ENCODE results near the gene RARB.

RARB gene

GRCh38 chr3:25423780-25424588 lies 4.1 kb upstream of the RARB start:
- no peak for DNase-seq (ENCODE audit: low read depth)

GRCh38 chr3:25424614-25425013 lies 3.4 kb upstream of the RARB start:
- DNase-seq (ENCODE audit: low read depth): no peak

GRCh38 chr3:25426408-25426807 lies 1.7 kb upstream of the RARB start:
- DNase-seq (ENCODE audit: low read depth): no peak

- DNase-seq (ENCODE audit: low read depth): no peak
Observed at GRCh38 chr3:25427155-25427554, 908 bp upstream of the RARB start.

GRCh38 chr3:25427563-25427941 lies 511 bp upstream of the RARB start:
- no peak for DNase-seq (ENCODE audit: low read depth)

- no peak for DNase-seq (ENCODE audit: low read depth)
Observed at GRCh38 chr3:25428789-25429335, 799 bp downstream of the RARB start.

GRCh38 chr3:25429361-25430286 lies 1.6 kb downstream of the RARB start:
- DNase-seq (ENCODE audit: low read depth): no peak

- DNase-seq (ENCODE audit: low read depth): no peak
Observed at GRCh38 chr3:25430287-25430934, 2.3 kb downstream of the RARB start.

GRCh38 chr3:25430935-25431770 lies 3.1 kb downstream of the RARB start:
- DNase-seq (ENCODE audit: low read depth): no peak

- DNase-seq (ENCODE audit: low read depth): no peak
Observed at GRCh38 chr3:25432176-25432720, 4.2 kb downstream of the RARB start.

GRCh38 chr3:25433106-25433505 lies 5.0 kb downstream of the RARB start:
- no peak for DNase-seq (ENCODE audit: low read depth)

- DNase-seq (ENCODE audit: low read depth): no peak
Observed at GRCh38 chr3:25433868-25434267, 5.8 kb downstream of the RARB start.

- no peak for DNase-seq (ENCODE audit: low read depth)
Observed at GRCh38 chr3:25437953-25438352, 9.9 kb downstream of the RARB start.

- no peak for DNase-seq (ENCODE audit: low read depth)
Observed at GRCh38 chr3:25438791-25439555, 10.9 kb downstream of the RARB start.

- no peak for DNase-seq (ENCODE audit: low read depth)
Observed at GRCh38 chr3:25441234-25441856, 13.3 kb downstream of the RARB start.

- no peak for DNase-seq (ENCODE audit: low read depth)
Observed at GRCh38 chr3:25442486-25442885, 14.4 kb downstream of the RARB start.

GRCh38 chr3:25444273-25444672 lies 16.2 kb downstream of the RARB start:
- no peak for DNase-seq (ENCODE audit: low read depth)

- no peak for DNase-seq (ENCODE audit: low read depth)
Observed at GRCh38 chr3:25445731-25446130, 17.7 kb downstream of the RARB start.

GRCh38 chr3:25447285-25447684 lies 19.2 kb downstream of the RARB start:
- DNase-seq (ENCODE audit: low read depth): no peak

- no peak for DNase-seq (ENCODE audit: low read depth)
Observed at GRCh38 chr3:25447925-25448324, 19.9 kb downstream of the RARB start.
